ENCODE data around the gene GALK2.

The GALK2 gene

GRCh38 chr15:49278751-49279150, 108.7 kb downstream of the GALK2 start:
- FAIRE-seq (no peak), DNase-seq (ENCODE audit: low spot score) (no peak)

GRCh38 chr15:49279521-49280456, 109.7 kb downstream of the GALK2 start:
- DNase-seq (ENCODE audit: low spot score), result no peak

GRCh38 chr15:49282366-49282765, 112.3 kb downstream of the GALK2 start:
- FAIRE-seq, result no peak

More at GRCh38 chr15:49279521-49280456, 109.7 kb downstream of the GALK2 start:
- no peak for FAIRE-seq

GRCh38 chr15:49286649-49287404, 116.8 kb downstream of the GALK2 start:
- no peak for DNase-seq (ENCODE audit: low spot score)
- FAIRE-seq, result no peak

More at GRCh38 chr15:49282366-49282765, 112.3 kb downstream of the GALK2 start:
- DNase-seq (ENCODE audit: low spot score), result peak; percentile 13

- DNase-seq (ENCODE audit: low spot score), result no peak
- FAIRE-seq, result no peak
These were observed 117.4 kb downstream of the GALK2 start for GRCh38 chr15:49287481-49287880.

- DNase-seq (ENCODE audit: low spot score) (no peak), FAIRE-seq (no peak)
These were observed 118.3 kb downstream of the GALK2 start for GRCh38 chr15:49288391-49288790.

- DNase-seq (ENCODE audit: low spot score) (no peak), FAIRE-seq (no peak)
These were observed 120.1 kb downstream of the GALK2 start for GRCh38 chr15:49290191-49290590.

- DNase-seq (ENCODE audit: low spot score) (no peak), FAIRE-seq (no peak)
These were observed 123.9 kb downstream of the GALK2 start for GRCh38 chr15:49293941-49294340.

GRCh38 chr15:49296258-49296657, 126.2 kb downstream of the GALK2 start:
- DNase-seq (ENCODE audit: low spot score) (no peak), FAIRE-seq (no peak)

- no peak for FAIRE-seq
- DNase-seq (ENCODE audit: low spot score), result no peak
These were observed 127.5 kb downstream of the GALK2 start for GRCh38 chr15:49297584-49297983.

- no peak for FAIRE-seq
- DNase-seq (ENCODE audit: low spot score), result no peak
These were observed 130.8 kb downstream of the GALK2 start for GRCh38 chr15:49300856-49301255.

GRCh38 chr15:49301562-49301961, 131.5 kb downstream of the GALK2 start:
- no peak for FAIRE-seq

GRCh38 chr15:49303003-49303402, 133.0 kb downstream of the GALK2 start:
- FAIRE-seq, result no peak
- no peak for DNase-seq (ENCODE audit: low spot score)

More at GRCh38 chr15:49301562-49301961, 131.5 kb downstream of the GALK2 start:
- no peak for DNase-seq (ENCODE audit: low spot score)

GRCh38 chr15:49306551-49306950, 136.5 kb downstream of the GALK2 start:
- FAIRE-seq, result no peak

GRCh38 chr15:49308686-49309085, 138.6 kb downstream of the GALK2 start:
- FAIRE-seq (no peak), DNase-seq (ENCODE audit: low spot score) (no peak)

More at GRCh38 chr15:49306551-49306950, 136.5 kb downstream of the GALK2 start:
- no peak for DNase-seq (ENCODE audit: low spot score)

GRCh38 chr15:49309889-49310288, 139.8 kb downstream of the GALK2 start:
- DNase-seq (ENCODE audit: low spot score) (no peak), FAIRE-seq (no peak)

- no peak for DNase-seq (ENCODE audit: low spot score)
- FAIRE-seq, result no peak
These were observed 143.6 kb downstream of the GALK2 start for GRCh38 chr15:49313650-49314049.

GRCh38 chr15:49314716-49315115, 144.7 kb downstream of the GALK2 start:
- DNase-seq (ENCODE audit: low spot score) (no peak), FAIRE-seq (no peak)

GRCh38 chr15:49315391-49315823, 145.4 kb downstream of the GALK2 start:
- DNase-seq (ENCODE audit: low spot score), result no peak
- no peak for FAIRE-seq

GRCh38 chr15:49320351-49320750, 150.3 kb downstream of the GALK2 start:
- FAIRE-seq, result no peak
- DNase-seq (ENCODE audit: low spot score), result no peak

- DNase-seq (ENCODE audit: low spot score), result no peak
- no peak for FAIRE-seq
These were observed 153.2 kb downstream of the GALK2 start for GRCh38 chr15:49323207-49323606.

- FAIRE-seq, result no peak
These were observed 157.9 kb downstream of the GALK2 start for GRCh38 chr15:49327927-49328326.

More at GRCh38 chr15:49327927-49328326, 157.9 kb downstream of the GALK2 start:
- DNase-seq (ENCODE audit: low spot score), result no peak

Data from urothelium cell line (cell line).